Measurements from ENCODE around the gene SUGP2.
"Not testable (repeated sequence)": the region's sequence is repeated elsewhere in the genome, so short reads cannot be mapped to it uniquely, and the experiment has no call there.

Gene SUGP2

GRCh38 chr19:18987456-18987855, 45.9 kb downstream of the SUGP2 start:
- no peak for DNase-seq

DNA sequence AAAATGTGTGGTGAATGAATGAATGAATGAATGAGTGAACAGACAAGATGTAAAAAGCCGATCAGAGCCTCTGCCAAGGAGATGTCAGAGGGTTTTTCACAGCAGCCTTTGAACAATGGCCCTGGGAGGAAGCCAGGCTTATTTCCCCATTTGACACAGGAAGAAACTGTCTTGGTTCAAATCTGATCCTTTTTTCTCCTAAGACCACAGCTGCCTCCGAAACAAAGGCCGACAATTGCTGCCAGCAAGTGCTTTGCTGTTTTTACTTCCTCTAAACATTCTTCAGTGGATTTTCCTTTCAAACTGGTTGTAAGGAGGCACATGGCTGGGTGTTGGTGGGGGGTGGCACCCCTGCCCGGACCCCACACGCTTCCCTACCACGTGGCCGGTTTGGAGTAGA, 48.1 kb downstream of the SUGP2 start:
- no peak for DNase-seq

GRCh38 chr19:18984251-18984650, 49.1 kb downstream of the SUGP2 start:
- DNase-seq = no peak

GRCh38 chr19:18982669-18983068, 50.6 kb downstream of the SUGP2 start:
- DNase-seq = no peak

- DNase-seq = no peak
Observed at GRCh38 chr19:18980432-18981020, 52.8 kb downstream of the SUGP2 start.

DNA sequence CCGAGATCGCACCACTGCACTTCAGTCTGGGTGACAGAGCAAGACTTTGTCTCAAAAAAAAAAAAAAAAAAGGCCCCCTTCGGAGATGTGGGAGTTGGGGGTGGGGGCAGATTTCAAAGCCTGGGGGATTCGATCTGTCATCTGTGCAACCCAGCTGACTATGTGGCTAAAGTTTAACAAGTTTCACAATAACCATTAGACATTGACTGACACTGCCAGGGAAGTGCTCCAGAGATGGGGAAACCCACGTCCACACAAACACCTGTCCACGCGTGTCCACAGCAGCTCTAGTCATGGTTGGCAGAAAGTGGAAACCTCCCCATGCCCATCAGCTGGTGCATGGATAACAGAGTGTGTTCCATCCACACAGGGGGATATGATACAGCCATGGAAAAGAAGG, 54.7 kb downstream of the SUGP2 start:
- DNase-seq = no peak

DNA sequence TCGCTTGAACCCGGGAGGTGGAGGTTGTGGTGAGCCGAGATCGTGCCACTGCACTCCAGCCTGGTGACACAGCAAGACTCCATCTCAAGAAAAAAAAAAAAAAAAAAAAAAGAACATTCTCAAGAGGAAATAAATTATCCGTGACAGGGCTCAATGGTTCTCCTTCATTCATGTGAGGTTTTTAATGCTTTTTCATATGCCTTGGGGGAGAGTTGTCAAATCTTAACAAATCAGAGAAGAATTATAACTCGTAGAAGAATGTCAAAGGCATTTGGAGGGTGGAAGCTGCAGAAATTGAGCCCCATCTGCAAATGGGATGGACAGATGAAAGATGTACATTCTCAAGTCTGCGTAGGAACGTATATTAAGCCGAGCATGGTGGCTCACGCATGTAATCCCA, 57.4 kb downstream of the SUGP2 start:
- no peak for DNase-seq

DNA sequence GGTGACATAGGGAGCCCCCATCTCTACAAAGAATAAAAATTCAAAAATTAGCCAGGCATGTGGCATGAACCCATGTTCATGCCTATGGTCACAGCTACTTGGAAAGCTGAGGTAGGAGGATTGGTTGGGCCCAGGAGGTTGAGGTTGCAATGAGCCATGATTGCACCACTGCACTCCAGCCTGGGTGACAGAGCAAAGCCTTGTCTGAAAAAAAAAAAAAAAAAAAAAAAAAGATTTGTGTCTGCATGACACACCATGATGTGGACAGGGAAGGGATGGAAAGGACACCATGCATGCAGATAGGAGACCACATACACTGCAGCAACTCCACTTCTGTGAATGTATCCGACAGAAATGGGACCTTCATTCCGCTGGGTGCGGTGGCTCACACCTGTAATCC, 58.3 kb downstream of the SUGP2 start:
- no peak for DNase-seq

- DNase-seq = no peak
Observed at GRCh38 chr19:18972851-18973250, 60.5 kb downstream of the SUGP2 start.

DNA sequence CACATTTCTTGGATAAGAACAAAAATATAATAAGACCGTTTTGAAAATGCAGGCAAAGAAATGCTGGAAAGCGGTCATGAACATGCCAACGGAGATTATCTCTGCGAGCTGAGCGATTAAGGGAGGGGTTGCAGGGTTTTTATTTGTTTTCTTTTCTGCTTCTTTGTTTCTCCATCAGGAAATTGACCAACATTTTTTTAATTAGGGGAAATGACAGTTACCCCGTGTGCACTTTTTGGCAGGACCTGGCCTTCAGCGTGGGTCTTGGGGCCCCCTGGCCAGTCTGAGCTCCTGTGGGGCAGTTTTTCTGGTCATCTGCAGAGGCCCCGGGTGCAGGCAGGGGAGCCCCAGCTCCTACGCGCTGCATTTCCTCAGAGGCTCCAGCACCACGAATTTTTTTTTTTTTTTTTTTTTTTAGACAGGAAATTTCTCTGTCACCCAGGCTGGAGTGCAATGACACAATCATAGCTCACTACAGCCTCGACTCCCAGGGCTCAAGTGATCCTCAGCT, 61.0 kb downstream of the SUGP2 start:
- no peak for DNase-seq

- no peak for DNase-seq
Observed at GRCh38 chr19:18969931-18970659, 63.2 kb downstream of the SUGP2 start.

DNA sequence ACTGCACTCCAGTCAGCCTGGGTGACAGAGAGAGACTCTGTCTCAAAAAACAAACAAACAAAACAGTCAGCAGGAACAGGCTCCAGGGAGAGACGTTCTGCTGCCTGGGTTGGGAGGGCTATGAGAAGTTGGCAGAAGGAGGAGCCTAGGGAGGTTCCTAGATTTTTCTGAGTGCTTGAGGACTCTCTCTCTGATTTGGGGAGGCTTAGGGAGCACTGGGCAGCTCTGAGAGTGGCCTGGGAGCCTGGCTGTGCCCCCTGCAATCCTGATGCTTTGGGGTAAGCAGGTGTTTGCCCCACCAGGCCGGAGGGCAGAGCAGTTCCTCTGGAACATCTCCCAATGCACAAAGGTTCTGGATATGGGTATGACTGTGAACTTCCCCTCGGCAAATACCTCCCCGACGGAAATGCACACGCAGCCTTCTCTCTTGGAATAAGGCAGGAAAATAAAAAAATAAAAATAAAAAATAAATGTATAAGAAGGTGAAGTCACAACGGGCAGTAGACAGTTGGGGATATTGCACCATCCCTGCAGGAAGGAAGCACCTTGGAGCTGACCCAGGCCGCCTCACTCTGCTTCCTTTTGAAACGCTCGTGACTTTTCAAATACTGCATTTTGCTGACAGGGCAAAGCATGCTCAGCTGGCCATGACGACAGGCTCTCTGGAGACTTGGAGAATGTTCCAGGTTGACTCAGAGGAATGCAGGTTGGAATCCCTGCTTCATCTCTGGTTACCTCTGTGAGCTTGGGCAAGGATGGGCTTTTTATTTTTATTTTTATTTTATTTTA, 65.8 kb downstream of the SUGP2 start:
- DNase-seq = no peak

DNA sequence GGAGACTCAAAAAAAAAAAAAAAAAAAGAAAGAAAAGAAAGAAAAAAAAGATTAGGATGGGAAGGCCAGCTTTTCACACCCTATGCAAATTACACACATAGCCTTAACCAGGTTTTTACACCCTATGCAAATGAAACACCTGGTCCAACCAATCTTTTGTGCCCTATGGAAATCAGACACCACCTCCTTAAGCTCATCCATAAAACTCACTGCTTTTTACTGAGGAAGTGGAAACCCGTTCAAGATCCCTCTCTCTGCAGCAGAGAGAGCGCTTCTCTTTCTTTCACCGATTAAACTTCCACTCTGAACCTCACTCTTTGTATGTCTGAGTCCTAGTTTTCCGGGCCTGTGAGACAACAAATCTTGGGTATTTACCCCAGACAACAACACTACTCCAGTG, 67.0 kb downstream of the SUGP2 start:
- no peak for DNase-seq

GRCh38 chr19:18964121-18964520, 69.2 kb downstream of the SUGP2 start:
- no peak for DNase-seq

GRCh38 chr19:18961767-18962620, 71.3 kb downstream of the SUGP2 start:
- peak; percentile 10 to 12 for DNase-seq

DNA sequence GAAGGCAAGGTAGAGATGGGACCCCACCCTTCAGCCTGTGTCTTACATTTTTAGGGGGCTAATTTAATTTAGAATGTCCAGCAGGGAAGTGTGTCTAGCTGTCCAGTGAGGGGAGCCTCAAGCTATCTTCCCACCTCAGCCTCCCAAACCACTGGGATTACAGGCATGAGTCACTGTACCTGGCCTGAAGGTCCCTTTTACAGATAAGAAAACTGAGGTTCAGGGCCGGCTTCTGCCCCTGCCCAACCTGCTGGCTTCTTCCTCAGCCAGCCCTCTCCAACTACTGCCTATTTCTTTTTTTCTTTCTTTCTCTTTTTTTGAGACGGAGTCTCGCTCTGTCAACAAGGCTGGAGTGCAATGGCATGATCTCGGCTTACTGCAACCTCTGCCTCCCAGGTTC, 72.9 kb downstream of the SUGP2 start:
- no peak for DNase-seq

GRCh38 chr19:18955042-18955441, 78.3 kb downstream of the SUGP2 start:
- no peak for DNase-seq

DNA sequence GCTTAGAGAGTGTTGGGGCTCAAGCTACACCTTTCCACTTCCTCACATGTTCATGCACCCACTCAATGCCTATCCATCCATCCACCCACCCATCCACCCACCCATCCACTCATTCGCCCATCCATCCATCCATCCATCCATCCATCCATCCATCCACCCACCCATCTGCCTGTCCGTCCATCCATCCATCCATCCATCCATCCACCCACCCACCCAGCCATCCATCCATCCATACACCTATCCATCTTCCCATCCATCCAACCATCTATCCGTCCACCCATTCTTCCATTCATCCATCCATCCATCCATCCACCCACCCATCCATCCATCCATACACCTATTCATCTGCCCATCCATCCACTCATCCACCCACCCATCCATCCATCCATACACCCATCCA, 79.2 kb downstream of the SUGP2 start:
- no peak for DNase-seq

GRCh38 chr19:18952364-18953003, 80.8 kb downstream of the SUGP2 start:
- DNase-seq = not testable (repeated sequence)

- no peak for DNase-seq
Observed at GRCh38 chr19:18951721-18952281, 81.5 kb downstream of the SUGP2 start.

DNA sequence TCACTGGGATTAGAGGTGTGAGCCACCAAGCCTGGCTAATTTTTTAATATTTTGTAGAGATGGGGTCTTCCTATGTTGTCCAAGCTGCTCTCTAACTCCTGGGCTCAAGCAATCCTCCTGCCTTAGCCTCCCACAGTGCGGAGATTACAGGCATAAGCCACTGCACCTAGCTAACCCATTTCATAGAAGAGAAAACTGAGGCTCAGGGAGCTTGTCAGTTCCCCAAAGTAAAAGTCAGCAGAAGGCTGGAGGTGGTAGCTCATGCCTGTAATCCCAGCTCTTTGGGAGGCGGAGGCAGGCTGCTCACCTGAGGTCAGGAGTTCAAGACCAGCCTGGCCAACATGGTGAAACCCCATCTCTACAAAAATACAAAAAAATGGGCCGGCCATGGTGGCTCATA, 83.5 kb downstream of the SUGP2 start:
- DNase-seq = no peak

GRCh38 chr19:18948976-18949356, 84.4 kb downstream of the SUGP2 start:
- no peak for DNase-seq

Measured in NCI-H1930 (cell line).